Measurements from ENCODE around the gene WDR82.
A peak's percentile ranks its signal among the peaks of the same experiment; 100 is the strongest.

WDR82 gene

GRCh38 chr3:52243791-52244628, 34.4 kb downstream of the WDR82 start:
- Histone ChIP-seq H3K27me3 (ENCODE audit: insufficient read depth, low read depth, severe bottlenecking) (no peaks in the 10 kb centered on the region), H3K4me3 (ENCODE audit: low read depth, low read length) (no peak overlapping the region), H3K27ac (no peak overlapping the region), H3K36me3 (no peaks in the 10 kb centered on the region), H3K9me3 (ENCODE audit: severe bottlenecking) (no peaks in the 10 kb centered on the region)
- no peak for TF ChIP-seq CTCF (IDR thresholded peaks at IDR 0.05; ENCODE audit: low read depth, low read length)
- DNase-seq: no peak

- Histone ChIP-seq H3K27me3 (ENCODE audit: insufficient read depth, low read depth, severe bottlenecking) (no peaks in the 10 kb centered on the region), H3K4me3 (ENCODE audit: low read depth, low read length) (no peak overlapping the region), H3K9me3 (ENCODE audit: severe bottlenecking) (no peaks in the 10 kb centered on the region), H3K36me3 (no peaks in the 10 kb centered on the region), H3K27ac (peak overlapping the region; percentile 49)
- no peak for DNase-seq
- no peak for TF ChIP-seq CTCF (IDR thresholded peaks at IDR 0.05; ENCODE audit: low read depth, low read length)
These were observed 36.4 kb downstream of the WDR82 start for GRCh38 chr3:52242039-52242438.

- H3K27ac ChIP-seq: peak overlapping the region; percentile 92
- no peaks in the 10 kb centered on the region for H3K27me3 ChIP-seq (ENCODE audit: insufficient read depth, low read depth, severe bottlenecking)
- TF ChIP-seq CTCF (IDR thresholded peaks at IDR 0.05; ENCODE audit: low read depth, low read length): no peak
- no peak overlapping the region for H3K4me3 ChIP-seq (ENCODE audit: low read depth, low read length)
- H3K36me3 ChIP-seq: no peaks in the 10 kb centered on the region
- DNase-seq: no peak
- no peaks in the 10 kb centered on the region for H3K9me3 ChIP-seq (ENCODE audit: severe bottlenecking)
These were observed 37.5 kb downstream of the WDR82 start for GRCh38 chr3:52240886-52241370.

GRCh38 chr3:52240059-52240885, 38.2 kb downstream of the WDR82 start:
- Histone ChIP-seq H3K36me3 (no peaks in the 10 kb centered on the region), H3K4me3 (ENCODE audit: low read depth, low read length) (peak overlapping the region; percentile 66), H3K27me3 (ENCODE audit: insufficient read depth, low read depth, severe bottlenecking) (no peaks in the 10 kb centered on the region), H3K9me3 (ENCODE audit: severe bottlenecking) (no peaks in the 10 kb centered on the region), H3K27ac (peak overlapping the region; percentile 92)
- DNase-seq: peak; percentile 92
- no peak for TF ChIP-seq CTCF (IDR thresholded peaks at IDR 0.05; ENCODE audit: low read depth, low read length)

- H3K27me3 ChIP-seq (ENCODE audit: insufficient read depth, low read depth, severe bottlenecking): no peaks in the 10 kb centered on the region
- peak within 1 kb of the TSS; percentile 66 for H3K4me3 ChIP-seq (ENCODE audit: low read depth, low read length)
- H3K36me3 ChIP-seq: no peaks in the 10 kb centered on the region
- peak; percentile 22; the same call in 1 of the 2 replicates for TF ChIP-seq CTCF (IDR thresholded peaks at IDR 0.05; ENCODE audit: low read depth, low read length)
- peak; percentile 68 for DNase-seq
- no peaks in the 10 kb centered on the region for H3K9me3 ChIP-seq (ENCODE audit: severe bottlenecking)
- H3K27ac ChIP-seq: peak within 1 kb of the TSS; percentile 92
These were observed 39.4 kb downstream of the WDR82 start, which contains the start of gene TWF2 for GRCh38 chr3:52238761-52239701. Gene TWF2 (minus strand): TSS chr3:52239158. CDS start chr3:52239016, 142 bp downstream.

Data from WERI-Rb-1 (cell line).